Astrocyte (in vitro differentiated cells and primary cell): ENCODE measurements around the gene KIAA0408. TPM values are rescaled to one million over a fixed set of nuclear protein-coding genes. Genes with fewer than 3 reads are reported as not detected.
"Not testable (repeated sequence)": the region's sequence is repeated elsewhere in the genome, so short reads cannot be mapped to it uniquely, and the experiment has no call there.

Experiments
- DNase-seq: peaks from one replicate; pipeline ENCODE4 v3.0.0-alpha.2; 2010; ENCODE audit warnings: low read depth
- FAIRE-seq: peaks from 2 replicates; lab custom pipeline; 2011; peaks lifted over from hg19 to GRCh38; lab: Jason Lieb, UNC
- H2AFZ ChIP-seq: 2 replicates; pipeline ENCODE4 v1.6.0; 2012; ENCODE audit warnings: low read depth, low read length, inconsistent platforms
- H3K27ac ChIP-seq: 2 replicates; pipeline ENCODE4 v1.5.1; 2011; ENCODE audit warnings: low read depth, low read length, inconsistent platforms
- H3K27me3 ChIP-seq: 2 replicates; pipeline ENCODE4 v1.6.0; 2011; ENCODE audit warnings: low read length, inconsistent platforms; ENCODE audit not compliant: insufficient read depth
- H3K36me3 ChIP-seq: 2 replicates; pipeline ENCODE4 v1.5.1; 2011; ENCODE audit warnings: low read length, inconsistent platforms; ENCODE audit not compliant: insufficient read depth
- H3K4me1 ChIP-seq: 2 replicates; pipeline ENCODE4 v1.5.1; 2011; ENCODE audit warnings: low read length, inconsistent platforms; ENCODE audit not compliant: insufficient read depth
- H3K4me2 ChIP-seq: 2 replicates; pipeline ENCODE4 v1.6.0; 2012; ENCODE audit warnings: low read length, inconsistent platforms
- H3K4me3 ChIP-seq: 2 replicates; pipeline ENCODE4 v1.5.1; 2011; ENCODE audit warnings: low read depth, mild to moderate bottlenecking, low read length, inconsistent platforms; ENCODE audit not compliant: insufficient read depth
- H3K79me2 ChIP-seq: 2 replicates; pipeline ENCODE4 v1.6.0; 2012; ENCODE audit warnings: mild to moderate bottlenecking, low read length, inconsistent platforms; ENCODE audit not compliant: insufficient read depth
- H3K9ac ChIP-seq: 2 replicates; pipeline ENCODE4 v1.6.0; 2012; ENCODE audit warnings: mild to moderate bottlenecking, low read length, inconsistent platforms
- H3K9me3 ChIP-seq: 2 replicates; pipeline ENCODE4 v1.5.1; 2012; ENCODE audit warnings: low read depth, mild to moderate bottlenecking, low read length, inconsistent platforms; ENCODE audit not compliant: insufficient read depth
- H4K20me1 ChIP-seq: 2 replicates; pipeline ENCODE4 v1.6.0; 2012; ENCODE audit warnings: low read length, inconsistent platforms; ENCODE audit not compliant: insufficient read depth
- H3K27ac Mint-ChIP-seq: one replicate; pipeline ENCODE4 v1.8.0; 2021; ENCODE audit warnings: mild to moderate bottlenecking, mixed read lengths; ENCODE audit not compliant: unreplicated experiment
- H3K27me3 Mint-ChIP-seq: one replicate; pipeline ENCODE4 v1.8.0; 2021; ENCODE audit warnings: low read depth, mixed read lengths; ENCODE audit not compliant: unreplicated experiment
- H3K36me3 Mint-ChIP-seq: one replicate; pipeline ENCODE4 v1.8.0; 2021; ENCODE audit warnings: low read depth, mixed read lengths; ENCODE audit not compliant: unreplicated experiment
- H3K4me1 Mint-ChIP-seq: one replicate; pipeline ENCODE4 v1.8.0; 2021; ENCODE audit warnings: low read depth, mixed read lengths; ENCODE audit not compliant: unreplicated experiment
- H3K4me3 Mint-ChIP-seq: one replicate; pipeline ENCODE4 v1.8.0; 2021; ENCODE audit warnings: mild to moderate bottlenecking, moderate library complexity, mixed read lengths; ENCODE audit not compliant: unreplicated experiment
- H3K9me3 Mint-ChIP-seq: one replicate; pipeline ENCODE4 v1.8.0; 2021; ENCODE audit warnings: mild to moderate bottlenecking, mixed read lengths; ENCODE audit not compliant: unreplicated experiment
- CTCF ChIP-seq: IDR thresholded peaks from 2 replicates; pipeline ENCODE4 v1.5.1; 2011; ENCODE audit warnings: low read depth, mild to moderate bottlenecking, inconsistent platforms, low read length, moderate library complexity; ENCODE audit not compliant: insufficient read depth
- EZH2 ChIP-seq: IDR thresholded peaks from 2 replicates; pipeline ENCODE4 v1.6.1; 2012; ENCODE audit warnings: mild to moderate bottlenecking, low read length, inconsistent platforms; ENCODE audit not compliant: insufficient read depth
- total RNA-seq: library from RNA; stranded (reverse); gene quantifications from 2 replicates; pipeline ENCODE4 v1.2.1, GENCODE V29; 2021

Gene KIAA0408
- total RNA-seq, 1 donor from 2014 or later: 19.6 TPM

DNA sequence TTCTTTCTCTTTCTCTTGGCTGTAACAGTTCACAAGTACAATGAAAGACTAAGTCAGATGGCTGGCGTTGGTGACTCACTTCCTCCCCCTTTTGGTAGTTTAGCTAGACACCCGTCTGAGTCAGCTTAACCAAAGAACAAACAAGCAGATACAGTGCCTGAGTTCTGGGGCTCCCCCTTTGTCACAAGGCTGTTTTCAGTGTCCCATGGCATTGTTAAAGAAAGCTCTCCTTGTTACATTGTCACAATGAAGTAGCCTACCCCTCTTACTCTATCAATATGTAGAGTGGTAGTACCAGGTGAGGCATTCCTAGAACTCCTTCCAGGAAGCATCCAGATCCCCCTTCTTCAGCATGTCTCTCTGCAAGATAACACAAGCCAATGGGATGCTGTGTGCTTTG lies 38.6 kb downstream of the KIAA0408 start:
- H3K27me3 Mint-ChIP-seq: no peaks in the 10 kb centered on the region
- H3K27me3 ChIP-seq: no peaks in the 10 kb centered on the region
- peak overlapping the region; percentile 34 for H3K27ac ChIP-seq
- H3K4me3 Mint-ChIP-seq: no peak overlapping the region
- peak overlapping the region; percentile 50 for H3K4me2 ChIP-seq
- no peaks in the 10 kb centered on the region for H3K36me3 ChIP-seq
- H3K9ac ChIP-seq: peak overlapping the region; percentile 13
- H3K27ac Mint-ChIP-seq: peak overlapping the region; percentile 79
- no peaks in the 10 kb centered on the region for H3K9me3 ChIP-seq
- H3K36me3 Mint-ChIP-seq: no peaks in the 10 kb centered on the region
- no peak for TF ChIP-seq EZH2
- TF ChIP-seq CTCF: peak; percentile 24
- H3K4me1 Mint-ChIP-seq: peaks cover 11% of the 10 kb centered on the region
- H3K9me3 Mint-ChIP-seq: no peaks in the 10 kb centered on the region
- peak; percentile 82 for FAIRE-seq
- H3K4me3 ChIP-seq: no peak overlapping the region
- H3K4me1 ChIP-seq: peaks cover 6% of the 10 kb centered on the region
- no peaks in the 10 kb centered on the region for H4K20me1 ChIP-seq
- DNase-seq: peak; percentile 95
- H2AFZ ChIP-seq: peak overlapping the region; percentile 36
- H3K79me2 ChIP-seq: no peaks in the 10 kb centered on the region

DNA sequence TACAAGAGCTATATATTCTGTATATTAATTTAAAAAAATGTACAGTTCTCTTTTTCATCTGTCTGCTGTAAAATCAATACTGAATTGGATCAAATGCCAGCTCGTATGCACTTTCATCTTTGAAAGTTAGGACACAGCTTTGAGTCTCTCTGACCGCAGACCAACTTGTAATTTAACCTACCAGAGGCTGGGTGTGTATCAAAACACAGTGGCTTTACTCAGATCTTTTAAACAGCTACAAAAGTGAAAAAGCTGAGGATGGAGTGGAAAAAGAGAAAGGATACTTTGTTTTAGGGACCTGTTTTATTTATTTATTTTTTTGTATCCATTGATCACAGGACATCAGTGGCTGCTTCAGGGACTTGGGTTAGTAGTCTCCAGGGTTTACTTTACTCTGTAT lies 44.1 kb downstream of the KIAA0408 start:
- Histone ChIP-seq H4K20me1 (no peaks in the 10 kb centered on the region), H3K27me3 (no peaks in the 10 kb centered on the region), H2AFZ (no peak overlapping the region), H3K79me2 (no peaks in the 10 kb centered on the region), H3K4me1 (no peaks in the 10 kb centered on the region), H3K4me2 (no peak overlapping the region), H3K9ac (no peak overlapping the region), H3K4me3 (no peak overlapping the region), H3K27ac (no peak overlapping the region), H3K36me3 (no peaks in the 10 kb centered on the region), H3K9me3 (no peaks in the 10 kb centered on the region)
- H3K27ac Mint-ChIP-seq: no peak overlapping the region
- FAIRE-seq (no peak), DNase-seq (no peak)
- H3K4me3 Mint-ChIP-seq: no peak overlapping the region
- peaks cover 3% of the 10 kb centered on the region for H3K9me3 Mint-ChIP-seq
- no peak for TF ChIP-seq EZH2
- TF ChIP-seq CTCF: no peak
- no peaks in the 10 kb centered on the region for H3K27me3 Mint-ChIP-seq
- peaks cover 4% of the 10 kb centered on the region for H3K4me1 Mint-ChIP-seq
- no peaks in the 10 kb centered on the region for H3K36me3 Mint-ChIP-seq

DNA sequence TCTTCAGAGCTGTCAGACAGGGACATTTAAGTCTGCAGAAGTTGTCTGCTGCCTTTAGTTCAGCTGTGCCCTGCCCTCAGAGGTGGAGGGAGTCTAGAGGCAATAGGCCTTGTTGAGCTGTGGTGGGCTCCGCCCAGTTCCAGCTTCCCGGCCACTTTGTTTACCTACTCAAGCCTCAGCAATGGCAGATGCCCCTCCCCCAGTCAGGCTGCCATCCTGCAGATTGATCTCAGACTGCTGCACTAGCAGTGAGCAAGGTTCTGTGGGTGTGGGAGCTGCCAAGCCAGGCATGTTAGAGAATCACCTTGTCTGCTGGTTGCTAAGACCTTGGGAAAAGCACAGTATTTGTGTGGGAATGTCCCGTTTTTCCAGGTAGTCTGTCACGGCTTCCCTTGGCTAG lies 46.1 kb downstream of the KIAA0408 start:
- H3K4me3 ChIP-seq, H3K36me3 ChIP-seq, H3K27ac ChIP-seq, H3K9me3 Mint-ChIP-seq, H3K9me3 ChIP-seq, H3K27me3 ChIP-seq, H3K79me2 ChIP-seq, FAIRE-seq, H3K27ac Mint-ChIP-seq, H3K27me3 Mint-ChIP-seq, H4K20me1 ChIP-seq, DNase-seq, H3K4me3 Mint-ChIP-seq, H3K4me1 Mint-ChIP-seq, H3K9ac ChIP-seq, H3K4me1 ChIP-seq, H3K4me2 ChIP-seq, H3K36me3 Mint-ChIP-seq: not testable (repeated sequence)
- peak overlapping the region; percentile 18 for H2AFZ ChIP-seq

GRCh38 chr6:127412016-127412415 lies 47.2 kb downstream of the KIAA0408 start:
- H3K4me3 ChIP-seq, H3K36me3 Mint-ChIP-seq, H3K27ac Mint-ChIP-seq, H3K4me1 ChIP-seq, FAIRE-seq, H3K4me3 Mint-ChIP-seq, H3K9me3 Mint-ChIP-seq, H3K9ac ChIP-seq, H3K4me1 Mint-ChIP-seq, H4K20me1 ChIP-seq, H3K27me3 Mint-ChIP-seq, H2AFZ ChIP-seq, H3K4me2 ChIP-seq, H3K9me3 ChIP-seq, H3K27me3 ChIP-seq, H3K79me2 ChIP-seq, H3K27ac ChIP-seq, DNase-seq, H3K36me3 ChIP-seq: not testable (repeated sequence)
